HG03095 (cell line): ENCODE data around the gene ATAD3A.
A peak's percentile ranks its signal among the peaks of the same experiment; 100 is the strongest.

ENCODE experiments used
- ATAC-seq: cut with Tn5 transposase; IDR thresholded peaks from one replicate; pipeline ENCODE4 v1.9.1; 2021; ENCODE audit warnings: moderate library complexity; ENCODE audit not compliant: unreplicated experiment

The ATAD3A gene

DNA sequence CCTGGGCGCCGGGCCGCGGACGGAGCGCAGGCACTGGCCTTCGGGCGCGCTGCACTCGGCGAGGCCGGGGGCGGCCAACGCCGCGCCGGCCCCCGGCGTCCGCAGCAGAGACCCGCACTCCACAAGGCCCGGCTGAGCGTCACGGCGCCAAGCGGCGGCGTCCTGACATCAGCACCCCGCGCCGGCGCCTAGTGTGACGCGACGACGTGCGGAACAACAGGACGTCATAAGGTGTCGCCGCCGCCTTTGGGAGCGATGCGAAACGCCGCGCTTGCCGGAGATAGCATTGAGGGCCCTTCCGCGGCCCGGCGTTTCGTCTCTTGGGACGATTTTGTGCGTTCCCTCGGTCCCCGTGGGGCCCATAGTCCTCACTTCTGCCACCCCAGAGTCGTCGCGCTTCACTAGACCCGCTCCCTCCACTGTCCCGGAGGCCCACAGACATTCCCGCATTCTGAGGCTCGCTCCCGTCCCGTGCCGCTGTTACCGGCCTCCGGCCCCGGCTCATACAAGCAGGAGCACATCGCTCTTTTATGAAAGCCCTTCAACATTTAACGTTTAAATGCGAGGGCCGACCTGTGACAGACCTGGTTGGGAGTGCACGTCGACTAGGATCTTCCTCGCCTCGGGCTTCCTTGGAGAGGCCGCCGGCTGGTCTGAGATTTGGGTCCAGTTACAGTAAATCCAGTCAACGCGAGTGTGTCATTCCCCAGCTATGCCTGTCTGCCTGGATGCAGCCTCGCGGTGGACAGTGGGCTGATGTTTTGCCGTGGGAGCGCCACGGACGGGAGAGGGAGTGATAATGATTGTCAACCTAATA is 63.0 kb downstream of the ATAD3A start, which contains the start of gene SSU72:
Gene SSU72 (minus strand): TSS at position 143 of the 817 bp plus-strand sequence. CDS start 306 bp downstream, outside the sequence.
- ATAC-seq = peak; percentile 64

DNA sequence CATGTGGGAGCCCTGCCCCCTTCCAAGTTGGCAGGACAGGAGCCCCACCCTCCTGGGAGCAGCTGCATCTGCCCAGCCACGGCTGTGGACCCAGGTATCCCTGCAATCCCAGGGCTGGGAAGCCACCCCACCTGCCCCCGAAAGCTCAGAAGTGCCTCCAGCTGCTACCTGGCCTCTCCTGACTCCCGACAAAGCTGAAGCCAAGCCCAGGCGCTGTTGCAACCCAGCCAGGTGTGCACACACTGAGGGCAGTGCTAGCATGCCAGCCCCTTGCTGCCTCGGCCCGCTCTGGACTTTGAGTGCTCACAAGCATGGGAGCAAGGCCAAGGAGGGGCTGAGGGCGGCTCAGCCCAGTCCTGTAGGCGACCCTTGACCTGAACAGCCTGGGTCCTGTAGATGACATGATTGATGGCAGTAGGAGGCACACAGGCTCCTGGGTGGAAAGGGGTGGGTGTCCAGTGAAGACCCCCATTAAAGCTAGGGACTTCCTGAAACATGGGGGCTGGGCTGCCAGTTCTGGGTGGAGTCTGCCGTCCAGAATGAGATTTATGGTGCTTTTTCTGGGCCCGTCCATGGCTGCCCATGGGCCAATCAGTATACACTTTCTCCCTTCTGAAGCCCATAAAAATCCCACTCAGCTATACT is 65.5 kb downstream of the ATAD3A start:
- ATAC-seq = no peak

DNA sequence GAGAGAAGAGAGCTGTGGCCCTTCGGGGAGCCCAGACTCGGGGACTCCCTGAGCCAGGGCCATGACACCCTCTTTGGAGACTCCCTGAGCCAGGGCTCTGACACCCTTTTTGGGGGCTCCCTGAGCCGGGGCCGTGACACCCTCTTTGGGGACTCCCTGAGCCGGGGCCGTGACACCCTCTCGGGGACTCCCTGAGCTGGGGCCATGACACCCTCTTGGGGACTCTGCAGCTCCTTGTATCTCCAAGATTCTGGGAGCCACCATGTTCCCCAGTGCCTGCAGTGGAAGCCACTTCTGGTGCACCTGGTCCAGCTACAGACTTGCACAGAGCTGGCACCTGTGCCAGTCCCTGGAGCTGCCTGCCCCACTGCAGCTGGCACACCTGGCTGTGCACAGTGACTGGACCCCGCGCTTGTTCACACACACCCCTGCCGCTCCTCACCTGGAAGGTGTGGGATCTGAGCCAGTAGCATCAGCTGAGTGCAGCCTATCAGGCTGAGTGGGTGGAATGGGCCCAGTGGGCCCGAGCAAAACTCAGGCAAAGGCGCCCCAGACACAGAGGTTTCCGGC is 66.5 kb downstream of the ATAD3A start:
- no peak for ATAC-seq

- ATAC-seq = no peak
These were observed 70.8 kb downstream of the ATAD3A start for GRCh38 chr1:1582585-1583346.

GRCh38 chr1:1583347-1584010 is 71.5 kb downstream of the ATAD3A start:
- no peak for ATAC-seq
